Adrenal gland (tissue), 12 donors: Measurements from ENCODE around the gene SP100. TPM values are rescaled to one million over a fixed set of nuclear protein-coding genes. Genes with fewer than 3 reads are reported as not detected.
"Not testable (repeated sequence)": the region's sequence is repeated elsewhere in the genome, so short reads cannot be mapped to it uniquely, and the experiment has no call there.

Source experiments
- DNase-seq, 7 donors: peaks; one replicate each; pipeline ENCODE4 v3.0.0-alpha.2; 2019 to 2020
- H3K27ac ChIP-seq, 5 donors: fragments of 200-600 bp; sonication (generic) in 4 of 5; 1 replicate in 3 of 5; 2 replicates in 2 of 5; pipeline versions ENCODE4 v1.5.1 to v1.8.0; 2016 to 2020; ENCODE audit warnings: mild to moderate bottlenecking in 1 of 5
- H3K27me3 ChIP-seq: fragments of 200-600 bp; 2 replicates; pipeline ENCODE4 v1.8.0; 2021
- H3K36me3 ChIP-seq, 2 donors: fragments of 200-600 bp; replicated peaks in 1 of 2; 1 replicate in 1 of 2; 2 replicates in 1 of 2; pipeline versions ENCODE4 v1.5.1 to v1.8.0; 2018 to 2022
- H3K4me1 ChIP-seq, 2 donors: fragments of 200-600 bp; replicated peaks in 1 of 2; 1 replicate in 1 of 2; 2 replicates in 1 of 2; pipeline versions ENCODE4 v1.5.1 to v1.8.0; 2018 to 2021
- H3K4me3 ChIP-seq, 4 donors: fragments of 200-600 bp; sonication (generic) in 3 of 4; one replicate each; pipeline ENCODE4 v1.5.1; 2016 to 2018
- H3K9me3 ChIP-seq, 3 donors: fragments of 200-600 bp; sonication (generic) in 1 of 3; replicated peaks in 1 of 3; 1 replicate in 2 of 3; 2 replicates in 1 of 3; pipeline versions ENCODE4 v1.5.1 to v1.8.0; 2016 to 2021
- CTCF ChIP-seq, 6 experiments: fragments of 450-650 bp in 4 of 6; fragments of 200-600 bp in 2 of 6; sonication (generic) in 1 of 6; IDR thresholded peaks; 1 replicate in 5 of 6; 2 replicates in 1 of 6; pipeline versions ENCODE4 v1.5.1 to v1.8.0; 2016 to 2021; ENCODE audit warnings: antibody characterized with exemption in 6 of 6, mild to moderate bottlenecking in 2 of 6, moderate library complexity in 1 of 6
- POLR2A ChIP-seq, 2 donors: fragments of 450-650 bp; IDR thresholded peaks; one replicate each; pipeline ENCODE4 v1.6.1; 2017; ENCODE audit warnings: antibody characterized with exemption in 2 of 2, mild to moderate bottlenecking in 2 of 2, moderate library complexity in 1 of 2
- WGBS, 4 donors: extraction: QIAGEN DNeasy Blood & Tissue Kit in 2 of 4; methylation state at CpG; one replicate each; pipeline versions ENCODE4 v1.1.5 to v1.1.7; 2013 to 2017; 5-methylcytosine and 5-hydroxymethylcytosine counted together
- intact Hi-C, 2 donors: fragments of 100-400 bp; cut with DNase I; formaldehyde crosslinking; loops; one replicate each; pipeline versions ENCODE4 v1.14.1 to v1.15.0; 2022 to 2023
- polyA plus RNA-seq, 3 donors: library from polyadenylated mRNA; stranded (reverse); fragments of 200-250 nt in 2 of 3; fragments of 350-450 nt in 1 of 3; fragmentation: Illumina TruSeq in 1 of 3; extraction: RNeasy Lipid Tissue Mini Kit (QIAGEN cat#74804) in 1 of 3; gene quantifications; one replicate each; pipeline ENCODE4 v1.2.3, GENCODE V29; 2013 to 2014
- total RNA-seq, 9 donors: library from RNA; depleted of rRNA in 4 of 9; stranded (reverse); fragments of >200 nt in 4 of 9; fragments of 120-200 nt in 1 of 9; fragmentation: NEBNext Ultra II Directional in 1 of 9; extraction: Animal tissue kit (Norgen Biotek cat#: 25700) in 1 of 9; gene quantifications; one replicate each; pipeline versions ENCODE4 v1.1.0 to v1.2.4, GENCODE V29; 2013 to 2023
- donor health status: healthy with polysubstance abuse.
- donor health status: Bipolar disorder and iron deficiency.
- donor health status: DM: yes; HTN: yes; CAD: no.
- donor health status: DM: no; HTN: no; CAD: no.
- donor health status: DM: no; HTN: no; CAD: no.
- donor health status: DM: yes; HTN: yes; CAD: no.

SP100 gene
- total and polyA plus RNA-seq, 12 donors = 59.2 to 147 (median 99.9) TPM

DNA sequence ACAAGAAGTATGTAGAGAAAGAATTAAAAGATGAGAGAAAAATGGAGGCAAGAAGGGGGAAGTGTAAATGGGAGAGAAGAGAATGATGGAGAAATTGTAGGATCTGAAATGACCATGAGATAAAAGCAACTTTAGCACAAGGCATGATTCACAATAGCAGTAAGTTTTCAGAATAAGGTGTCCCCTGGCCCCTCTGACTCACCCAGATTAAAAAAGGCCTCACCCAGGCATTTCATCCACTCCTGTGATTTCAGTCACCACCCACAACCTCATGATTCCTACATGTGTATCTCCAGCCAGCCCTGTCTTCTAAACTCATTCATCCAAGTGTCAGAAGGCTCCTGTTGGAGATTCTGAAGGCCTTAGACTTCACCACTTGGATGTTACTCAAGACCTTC lies 56.6 kb downstream of the SP100 start:
- peak in 2 of 7 donors; percentile 25 to 62 for DNase-seq
- no peak overlapping the region for H3K4me3 ChIP-seq
- TF ChIP-seq CTCF (IDR thresholded peaks at IDR 0.05) = no peak
- TF ChIP-seq POLR2A (IDR thresholded peaks at IDR 0.05) = no peak
- intact Hi-C loops = no loop called here
- no peaks in the 10 kb centered on the region for H3K27me3 ChIP-seq
- H3K9me3 ChIP-seq = no peaks in the 10 kb centered on the region
- H3K4me1 ChIP-seq = no peaks in the 10 kb centered on the region
- H3K36me3 ChIP-seq = peaks cover 0 to 35% of the 10 kb centered on the region in 2 donors
- peak overlapping the region in 1 of 5 donors; percentile 10 for H3K27ac ChIP-seq

DNA sequence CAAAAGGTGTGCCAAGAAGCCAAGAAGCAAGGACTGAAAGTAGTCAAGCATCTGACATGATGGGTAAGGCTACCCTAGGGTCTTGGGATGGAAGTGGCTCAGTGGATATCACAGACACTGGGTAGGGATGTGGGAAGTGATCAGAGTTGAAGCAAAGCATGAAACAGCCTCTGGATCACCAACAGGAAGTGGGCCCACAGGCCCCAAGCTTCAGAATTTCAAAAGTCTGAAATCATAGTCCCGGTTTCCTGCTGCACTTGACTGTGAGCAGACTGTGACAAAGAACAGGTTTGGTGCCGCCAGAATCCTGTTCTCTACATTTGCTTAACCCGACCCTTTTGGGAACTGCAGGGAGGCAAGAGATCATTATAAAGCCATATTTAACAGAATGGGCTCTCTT lies 57.4 kb downstream of the SP100 start:
- DNase-seq = no peak
- WGBS, 4 donors = 51 to 66% (median 58%) methylated on average over 3 of the region's 3 CpGs
- Histone ChIP-seq H3K27me3 (no peaks in the 10 kb centered on the region), H3K4me1 (no peaks in the 10 kb centered on the region), H3K4me3 (no peak overlapping the region), H3K36me3 (peaks cover 0 to 28% of the 10 kb centered on the region in 2 donors), H3K9me3 (no peaks in the 10 kb centered on the region), H3K27ac (no peak overlapping the region)
- intact Hi-C loops = no loop called here
- TF ChIP-seq CTCF (IDR thresholded peaks at IDR 0.05) = no peak
- no peak for TF ChIP-seq POLR2A (IDR thresholded peaks at IDR 0.05)

DNA sequence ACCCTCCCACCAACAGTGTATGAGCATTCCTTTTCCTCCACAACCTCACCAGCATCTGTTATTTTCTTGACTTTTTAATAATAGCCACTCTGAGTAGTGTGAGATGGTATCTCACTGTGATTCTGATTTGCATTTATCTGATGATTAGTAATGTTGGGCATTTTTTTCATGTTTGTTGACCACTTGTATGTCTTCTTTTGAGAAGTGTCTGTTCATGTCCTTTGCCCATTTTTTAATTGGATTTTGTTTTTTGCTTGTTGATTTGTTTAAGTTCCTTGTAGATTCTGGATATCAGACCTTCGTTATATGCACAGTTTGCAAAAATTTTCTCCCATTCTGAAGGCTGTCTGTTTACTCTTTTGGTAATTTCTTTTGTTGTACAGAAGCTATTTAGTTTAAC lies 59.1 kb downstream of the SP100 start:
- no peak for DNase-seq
- TF ChIP-seq CTCF (IDR thresholded peaks at IDR 0.05) = no peak
- no peak for TF ChIP-seq POLR2A (IDR thresholded peaks at IDR 0.05)
- peaks cover 0 to 10% of the 10 kb centered on the region in 2 donors for H3K36me3 ChIP-seq
- no peaks in the 10 kb centered on the region for H3K9me3 ChIP-seq
- no peak overlapping the region for H3K4me3 ChIP-seq
- intact Hi-C loops = no loop called here
- WGBS, 4 donors = 89 to 100% (median 97%) methylated on average over 1 of the region's 1 CpG
- no peak overlapping the region for H3K27ac ChIP-seq
- no peaks in the 10 kb centered on the region for H3K4me1 ChIP-seq
- no peaks in the 10 kb centered on the region for H3K27me3 ChIP-seq

GRCh38 chr2:230485801-230486341 lies 69.9 kb downstream of the SP100 start:
- no peak for DNase-seq
- Histone ChIP-seq H3K27me3 (no peaks in the 10 kb centered on the region), H3K4me1 (no peaks in the 10 kb centered on the region), H3K36me3 (no peaks in the 10 kb centered on the region), H3K4me3 (no peak overlapping the region), H3K9me3 (no peaks in the 10 kb centered on the region), H3K27ac (no peak overlapping the region)
- TF ChIP-seq POLR2A (IDR thresholded peaks at IDR 0.05) (no peak), CTCF (IDR thresholded peaks at IDR 0.05) (no peak)
- intact Hi-C loops = no loop called here
- WGBS, 4 donors = 88 to 95% (median 91%) methylated on average over 4 of the region's 4 CpGs

- intact Hi-C loops = not testable (repeated sequence)
These were observed 75.2 kb downstream of the SP100 start for GRCh38 chr2:230491219-230491618.

More at GRCh38 chr2:230491219-230491618, 75.2 kb downstream of the SP100 start:
- DNase-seq = peak in 3 of 7 donors; percentile 18 to 28 (median 21)
- not testable (repeated sequence) for H3K9me3 ChIP-seq, H3K27me3 ChIP-seq, H3K27ac ChIP-seq, H3K4me1 ChIP-seq, H3K4me3 ChIP-seq
- peaks cover 0 to 15% of the 10 kb centered on the region in 2 donors for H3K36me3 ChIP-seq
- 55 to 92% (median 64%) methylated on average over 2 of the region's 2 CpGs for WGBS, 4 donors
